NCI-H524 (cell line): ENCODE results near the gene KCTD7.
"Not testable (repeated sequence)": the region's sequence is repeated elsewhere in the genome, so short reads cannot be mapped to it uniquely, and the experiment has no call there.

ENCODE experiments used
- DNase-seq, 2 experiments: peaks; one replicate each; lab custom pipeline; 2025; lab: John Stamatoyannopoulos, UW

KCTD7 gene

DNA sequence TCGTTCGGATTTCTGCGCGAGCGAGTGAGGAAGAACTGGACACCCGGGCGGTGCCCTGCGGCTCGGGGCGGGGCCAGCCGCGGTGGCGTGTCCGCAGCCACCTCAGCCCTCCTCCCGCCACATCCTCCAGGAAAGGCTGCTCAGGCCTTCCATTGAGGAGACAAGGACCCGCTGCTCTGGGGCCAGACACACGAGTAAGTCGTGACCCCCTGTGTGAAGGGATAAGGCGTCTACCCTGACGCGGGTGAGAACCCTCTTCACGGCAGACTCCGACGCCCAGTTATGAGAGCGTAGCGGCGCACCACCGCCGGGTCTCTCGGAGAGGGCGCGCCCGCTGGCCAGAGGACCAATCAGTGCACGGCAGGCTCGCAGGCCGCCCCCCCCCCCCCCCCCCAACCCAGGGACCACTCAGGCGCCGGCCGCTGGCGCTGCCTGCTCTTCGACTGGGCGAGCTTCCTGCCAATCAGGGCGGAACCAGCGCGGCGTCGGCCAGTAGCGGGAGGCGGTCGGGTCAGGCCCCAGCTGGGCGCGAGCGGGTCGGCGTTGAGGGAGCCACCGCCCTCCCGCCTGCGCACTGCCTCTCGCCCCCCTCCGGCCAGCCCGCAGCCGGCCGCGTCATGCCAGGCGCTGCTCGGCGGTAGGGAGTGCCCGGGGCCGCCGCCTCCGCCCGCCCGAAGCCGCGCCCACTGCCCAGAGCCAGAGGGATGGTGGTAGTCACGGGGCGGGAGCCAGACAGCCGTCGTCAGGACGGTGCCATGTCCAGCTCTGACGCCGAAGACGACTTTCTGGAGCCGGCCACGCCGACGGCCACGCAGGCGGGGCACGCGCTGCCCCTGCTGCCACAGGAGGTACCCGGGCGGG is at the start of gene KCTD7:
Gene KCTD7, plus strand, starts transcription at position 521 of the 861 bp plus-strand sequence. Its CDS starts 184 bp downstream, at position 705.
- DNase-seq: peak; percentile 75 to 92

DNA sequence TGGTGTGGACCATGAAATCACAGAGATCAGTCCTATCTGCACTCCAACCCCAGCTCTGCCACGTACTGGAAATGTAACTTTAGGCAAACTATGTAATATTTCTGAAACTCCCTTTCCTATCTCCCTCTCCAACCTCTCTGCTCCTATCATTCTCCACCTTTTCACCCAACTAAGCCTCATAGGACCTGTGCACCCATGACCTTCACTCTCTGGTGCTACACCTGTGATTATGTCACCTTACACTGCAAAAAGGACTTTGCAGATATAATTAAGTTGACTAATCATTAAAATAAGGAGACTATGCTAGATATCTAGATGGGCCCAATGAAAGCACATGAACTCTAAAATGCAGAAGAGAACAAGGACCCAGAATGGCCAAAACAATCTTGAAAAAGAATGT is 48.3 kb upstream of the KCTD7 start:
- not testable (repeated sequence) for DNase-seq

DNA sequence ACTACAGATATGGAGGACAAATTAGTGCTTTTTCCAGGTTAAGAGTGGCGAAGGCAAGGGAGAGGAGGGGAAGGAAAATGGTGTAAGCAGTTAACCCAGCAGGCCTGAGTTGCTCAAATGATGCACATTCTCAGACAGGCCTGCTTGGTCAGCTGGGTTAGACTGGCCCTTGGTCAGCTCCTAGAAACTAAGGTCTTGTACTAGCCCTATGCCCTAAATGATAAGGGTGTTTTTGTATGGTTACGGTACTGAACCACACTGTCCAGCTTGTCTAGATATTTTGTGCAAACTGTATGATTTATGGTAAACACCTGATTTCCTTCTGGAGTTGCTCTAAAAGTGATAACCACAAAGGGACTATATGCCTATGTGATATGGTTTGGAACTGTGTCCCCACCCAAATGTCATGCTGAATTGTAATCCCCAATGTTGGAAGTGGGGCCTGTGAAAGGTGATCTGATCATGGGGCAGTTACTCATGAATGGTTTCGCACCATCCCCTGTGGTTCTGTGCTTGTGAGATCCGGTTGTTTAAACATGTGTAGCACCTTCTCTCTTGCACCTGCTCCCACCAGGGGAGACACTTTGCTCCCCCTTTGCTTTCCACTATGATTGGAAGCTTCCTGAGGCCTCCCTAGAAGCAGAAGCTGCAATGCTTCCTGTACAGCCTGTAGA is 45.7 kb upstream of the KCTD7 start:
- DNase-seq: not testable (repeated sequence)

DNA sequence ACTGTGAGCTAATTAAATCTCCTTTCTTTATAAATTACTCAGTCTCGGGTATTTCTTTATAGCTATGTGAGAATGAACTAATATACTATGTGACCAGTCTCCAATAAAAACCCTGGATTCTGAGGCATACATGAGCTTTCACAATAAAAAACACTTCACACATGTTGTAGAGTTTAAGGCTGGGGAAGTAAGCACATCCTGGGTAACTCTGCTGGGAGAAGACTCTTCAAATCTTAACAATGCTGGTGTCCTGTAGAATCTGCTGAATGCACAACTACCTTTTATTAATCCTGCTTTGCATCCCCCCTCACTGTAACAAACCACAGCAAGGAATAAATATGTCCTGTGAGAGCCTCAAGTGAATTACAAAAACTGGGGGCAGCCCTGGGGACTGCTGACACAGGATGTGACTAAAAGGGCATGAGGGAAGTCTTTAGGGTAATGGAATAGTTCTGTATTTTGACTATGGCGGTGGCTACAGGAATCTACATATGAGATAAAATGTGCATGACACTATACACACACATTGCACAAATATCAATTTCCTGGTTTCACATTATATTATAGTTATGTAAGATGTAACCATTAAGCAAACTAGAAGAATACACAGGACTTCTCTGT is 45.1 kb upstream of the KCTD7 start:
- no peak for DNase-seq

DNA sequence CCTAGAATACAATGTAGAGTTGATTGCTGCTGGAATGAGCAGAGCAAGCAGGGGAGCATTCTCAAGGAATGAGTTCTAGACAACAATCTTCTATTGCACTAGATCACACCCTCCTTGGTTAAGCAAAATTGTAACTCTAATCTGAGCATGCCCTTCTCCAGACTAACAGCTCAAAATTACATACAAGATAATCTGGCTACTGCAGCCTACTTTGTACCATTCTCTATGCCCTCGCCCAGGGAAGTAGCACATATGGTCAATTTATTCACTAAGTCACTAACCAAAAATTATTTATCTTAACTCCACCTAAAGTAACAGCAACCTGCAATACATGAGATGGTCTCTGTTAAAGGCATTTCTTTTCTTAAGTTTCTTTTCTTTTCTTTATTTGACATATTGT is 42.5 kb upstream of the KCTD7 start:
- DNase-seq: no peak

DNA sequence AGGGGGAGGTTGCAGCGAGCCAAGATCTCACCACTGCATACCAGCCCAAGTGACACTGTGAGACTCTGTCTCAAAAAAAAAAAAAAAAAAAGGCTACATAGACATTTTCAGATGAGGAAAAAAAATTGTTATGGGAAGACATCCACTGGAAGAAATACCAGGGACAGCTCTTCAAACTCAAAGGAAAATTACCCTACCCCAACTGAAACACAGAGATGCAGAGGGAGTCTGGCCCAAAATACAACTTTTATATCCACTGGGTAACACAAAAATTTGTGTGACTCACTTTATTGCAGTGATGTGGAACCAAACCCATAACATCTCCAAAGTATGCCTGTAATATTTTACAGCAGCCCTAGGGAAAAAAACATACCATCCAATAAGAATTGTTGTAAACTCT is 40.5 kb upstream of the KCTD7 start:
- DNase-seq: not testable (repeated sequence)

DNA sequence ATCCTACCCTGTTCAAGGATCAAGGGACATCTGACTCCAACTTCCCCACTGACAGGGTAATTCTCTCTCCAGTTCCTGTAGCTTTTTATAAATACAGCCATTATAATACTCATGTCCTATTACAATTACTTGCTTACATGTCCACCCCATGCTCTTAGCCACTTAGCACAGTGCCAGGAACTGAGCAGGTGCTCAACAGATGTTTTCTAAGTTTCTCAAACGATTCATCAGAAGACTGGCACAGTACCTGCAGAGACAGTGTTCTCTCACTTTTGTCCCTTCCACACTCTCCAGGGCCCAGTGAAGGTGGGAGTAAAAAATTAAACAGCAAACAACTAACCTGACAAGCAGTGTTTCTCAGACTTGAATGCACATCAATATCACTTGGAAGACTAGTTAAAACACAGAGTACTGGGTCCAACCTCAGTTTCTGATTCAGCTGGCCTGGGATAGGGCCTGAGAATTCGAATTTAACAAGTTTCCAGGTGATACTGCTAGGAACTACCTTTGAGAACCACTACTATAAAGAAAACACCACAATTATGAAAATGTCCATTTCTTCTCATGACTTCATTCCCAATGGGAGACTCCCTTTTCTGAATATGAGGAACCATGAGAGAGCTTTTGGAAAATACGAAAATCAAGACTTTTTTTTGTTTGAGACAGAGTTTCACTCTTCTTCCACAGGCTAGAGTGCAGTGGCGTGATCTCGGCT is 39.7 kb upstream of the KCTD7 start:
- not testable (repeated sequence) for DNase-seq

DNA sequence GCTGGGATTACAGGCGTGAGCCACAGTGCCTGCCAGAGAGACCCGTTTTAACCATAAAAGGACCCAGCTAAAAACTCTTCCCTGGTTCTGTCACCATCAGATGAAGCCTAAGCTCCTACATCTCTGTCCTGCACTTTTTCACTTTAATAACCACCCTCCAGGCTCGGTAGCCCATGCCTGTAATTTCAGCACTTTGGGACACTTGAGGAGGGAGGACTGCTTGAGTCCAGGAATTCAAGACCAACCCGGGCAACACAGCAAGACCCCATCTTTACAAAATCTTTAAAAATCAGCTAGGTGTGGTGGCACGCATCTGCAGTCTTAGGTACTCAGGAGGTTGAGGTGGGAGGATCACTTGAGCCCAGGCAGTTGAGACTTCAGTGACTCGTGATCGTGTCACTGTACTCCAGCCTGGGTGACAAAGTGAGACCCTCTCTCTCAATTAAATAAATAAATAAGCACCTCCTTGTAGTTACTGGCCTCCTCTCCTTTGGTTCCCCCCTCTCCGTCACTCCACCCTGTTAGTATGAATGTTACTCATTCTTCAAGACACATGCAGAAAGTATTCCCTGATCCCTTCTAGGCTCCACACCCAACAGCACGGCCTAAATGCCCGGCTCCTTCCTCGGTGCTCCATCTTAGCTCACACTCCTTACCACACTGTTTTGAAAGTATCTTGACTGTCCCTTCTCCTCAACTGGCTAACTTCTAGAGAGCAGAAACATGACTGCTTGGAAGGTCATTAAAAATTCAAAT is 38.2 kb upstream of the KCTD7 start:
- DNase-seq: not testable (repeated sequence)

DNA sequence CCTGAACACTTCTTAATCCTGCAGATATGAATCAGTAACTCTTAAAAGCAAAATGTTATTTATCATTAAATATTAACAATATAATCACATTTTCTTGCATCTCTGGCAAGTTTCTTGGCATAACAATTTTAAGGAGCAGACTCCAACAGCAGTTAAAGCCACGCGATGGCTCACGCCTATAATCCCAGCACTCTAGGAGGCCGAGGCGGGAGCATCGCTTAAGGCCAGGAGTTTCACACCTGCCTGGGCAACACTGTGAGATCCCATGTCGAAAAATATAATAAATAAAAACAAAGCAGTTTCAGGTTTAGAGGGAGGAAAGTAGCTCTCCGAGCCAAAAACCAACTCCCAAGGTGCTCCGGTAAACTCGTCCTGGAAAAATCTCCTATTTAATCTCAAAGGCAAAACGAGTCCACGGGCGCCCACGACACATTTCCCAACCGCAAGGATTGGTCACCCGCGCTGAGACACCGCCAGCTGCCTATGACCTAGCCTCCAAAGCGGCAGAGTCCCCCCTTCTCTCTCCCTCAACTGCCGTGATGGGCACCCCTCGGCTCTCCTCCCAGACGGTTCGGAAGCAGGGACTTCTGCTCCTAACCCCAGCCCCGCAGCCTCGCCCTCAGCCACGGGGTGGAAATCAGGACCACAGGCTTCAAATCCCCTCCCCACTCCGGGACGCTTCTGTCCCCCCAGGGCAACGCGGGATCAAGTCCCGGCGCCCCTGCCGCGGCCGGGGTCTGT is 37.5 kb upstream of the KCTD7 start:
- DNase-seq: not testable (repeated sequence)

DNA sequence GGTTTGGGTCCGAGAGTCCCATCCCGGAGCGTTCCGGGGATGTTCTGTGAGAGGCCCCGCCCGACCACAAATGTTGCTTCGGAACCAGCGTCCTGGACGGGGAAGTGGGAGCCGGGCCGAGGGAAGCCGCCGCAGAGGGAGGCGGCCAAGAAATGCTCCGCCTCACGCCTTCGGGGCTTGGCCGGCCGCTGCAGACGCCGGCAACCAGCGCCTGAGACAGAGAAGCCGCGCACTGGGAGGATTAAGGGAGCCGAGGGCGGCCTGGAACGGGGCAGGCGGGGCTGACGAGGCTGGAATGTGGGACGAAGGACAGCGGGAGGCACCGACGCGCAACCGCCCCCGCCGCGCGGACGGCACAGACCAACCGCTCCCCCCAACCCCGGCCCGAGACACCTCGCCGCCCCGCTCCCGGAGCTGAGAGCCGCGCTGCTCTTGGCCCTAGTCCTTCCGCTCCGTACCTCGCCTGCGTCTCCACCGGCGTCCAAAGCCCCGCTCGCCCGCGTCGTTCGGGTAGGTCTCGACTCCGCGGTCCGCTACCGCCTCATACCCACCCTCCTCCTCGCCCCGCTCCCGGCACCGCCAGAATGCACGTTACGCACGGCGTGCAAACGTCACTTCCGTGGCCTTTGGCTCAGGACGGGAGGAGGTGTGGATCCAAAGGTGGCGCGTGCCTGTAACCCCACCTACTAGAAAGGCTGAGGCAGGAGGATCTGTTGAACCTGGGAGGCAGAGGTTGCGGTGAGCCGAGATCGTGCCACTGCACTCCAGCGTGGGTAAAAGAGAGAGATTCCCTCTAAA is 36.7 kb upstream of the KCTD7 start:
- DNase-seq: peak; percentile 74 to 83

DNA sequence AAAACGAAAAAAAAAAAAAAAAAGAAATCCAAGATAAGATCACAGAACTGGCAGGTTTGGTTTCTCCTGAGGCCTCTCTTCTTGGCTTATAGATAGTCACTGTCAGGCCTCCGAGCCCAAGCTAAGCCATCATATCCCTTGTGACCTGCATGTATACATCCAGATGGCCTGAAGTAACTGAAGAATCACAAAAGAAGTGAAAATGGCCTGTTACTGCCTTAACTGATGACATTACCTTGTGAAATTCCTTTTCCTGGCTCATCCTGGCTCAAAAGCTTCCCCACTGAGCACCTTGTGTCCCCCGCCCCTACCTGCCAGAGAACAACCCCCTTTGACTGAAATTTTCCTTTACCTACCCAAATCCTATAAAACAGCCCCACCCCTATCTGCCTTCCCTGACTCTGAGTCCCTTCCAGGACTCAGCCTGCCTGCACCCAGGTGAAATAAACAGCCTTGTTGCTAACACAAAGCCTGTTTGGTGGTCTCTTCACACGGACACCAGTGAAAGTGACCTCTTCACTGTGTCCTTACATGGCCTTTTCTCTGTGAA is 36.0 kb upstream of the KCTD7 start:
- not testable (repeated sequence) for DNase-seq

DNA sequence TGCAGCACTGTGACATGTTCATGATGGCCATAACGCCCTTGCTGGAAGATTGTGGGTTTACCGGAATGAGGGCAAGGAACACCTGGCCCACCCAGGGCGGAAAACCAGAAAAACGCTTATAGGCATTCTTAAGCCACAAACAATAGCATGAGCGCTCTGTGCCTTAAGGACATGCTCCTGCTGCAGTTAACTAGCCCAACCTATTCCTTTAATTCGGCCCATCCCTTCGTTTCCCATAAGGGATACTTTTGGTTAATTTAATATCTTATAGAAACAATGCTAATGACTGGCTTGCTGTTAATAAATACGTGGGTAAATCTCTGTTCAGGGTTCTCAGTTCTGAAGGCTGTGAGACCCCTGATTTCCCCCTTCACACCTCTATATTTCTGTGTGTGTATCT is 34.6 kb upstream of the KCTD7 start:
- DNase-seq: not testable (repeated sequence)

DNA sequence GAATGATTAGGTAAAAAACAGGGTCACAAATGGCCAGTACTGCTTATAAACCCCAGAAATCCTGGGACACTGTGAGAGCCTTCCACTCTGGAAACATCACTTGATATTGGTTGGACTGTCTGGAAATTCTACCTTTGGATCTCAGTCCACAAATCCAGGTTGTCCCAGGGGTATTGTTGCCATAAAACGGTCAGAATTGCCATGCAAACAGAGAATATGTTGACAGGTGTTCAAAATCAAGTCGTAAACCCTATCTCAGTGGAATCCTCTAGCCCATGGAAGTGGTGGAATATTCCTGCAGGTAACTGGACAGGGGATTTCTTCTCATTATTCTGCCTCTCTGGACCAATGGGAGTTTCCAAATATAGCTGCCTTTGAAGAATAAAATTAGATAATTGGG is 31.2 kb upstream of the KCTD7 start:
- DNase-seq: no peak

DNA sequence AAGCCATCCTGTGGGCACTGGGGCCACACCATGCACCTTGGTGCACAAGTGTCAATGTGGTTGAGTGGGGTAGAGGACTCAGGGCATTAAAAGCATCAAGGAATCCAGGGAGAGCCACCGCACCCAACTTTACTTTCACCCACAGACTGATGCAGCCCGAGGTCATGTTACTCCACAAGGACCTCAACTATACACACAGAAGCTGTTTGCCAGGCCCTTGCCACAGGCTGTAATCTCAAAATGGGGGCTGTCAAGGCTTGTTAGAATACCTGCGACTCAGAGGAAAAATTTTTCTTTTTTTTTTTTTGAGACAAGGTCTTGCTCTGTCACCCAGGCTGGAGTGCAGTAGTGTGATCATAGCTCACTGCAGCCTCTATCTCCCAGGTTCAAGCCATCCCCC is 26.5 kb upstream of the KCTD7 start:
- DNase-seq: no peak

DNA sequence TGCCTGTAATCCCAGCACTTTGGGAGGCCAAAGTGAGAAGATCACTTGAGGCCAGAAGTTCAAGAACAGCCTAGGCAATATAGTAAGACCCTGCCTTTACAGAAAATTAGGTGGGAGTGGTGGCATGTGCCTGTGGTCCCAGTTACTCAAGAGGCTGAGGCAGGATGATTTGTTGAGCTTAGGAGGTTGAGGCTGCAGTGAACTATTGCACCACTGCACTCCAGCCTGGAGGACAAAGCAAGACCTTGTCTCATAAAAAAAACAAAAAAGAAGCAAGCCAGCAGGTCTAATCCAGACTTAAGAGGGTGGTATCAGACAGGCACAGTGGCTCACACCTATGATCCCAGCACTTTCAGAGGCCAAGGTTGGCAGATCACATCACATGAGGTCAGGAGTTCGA is 24.5 kb upstream of the KCTD7 start:
- no peak for DNase-seq

DNA sequence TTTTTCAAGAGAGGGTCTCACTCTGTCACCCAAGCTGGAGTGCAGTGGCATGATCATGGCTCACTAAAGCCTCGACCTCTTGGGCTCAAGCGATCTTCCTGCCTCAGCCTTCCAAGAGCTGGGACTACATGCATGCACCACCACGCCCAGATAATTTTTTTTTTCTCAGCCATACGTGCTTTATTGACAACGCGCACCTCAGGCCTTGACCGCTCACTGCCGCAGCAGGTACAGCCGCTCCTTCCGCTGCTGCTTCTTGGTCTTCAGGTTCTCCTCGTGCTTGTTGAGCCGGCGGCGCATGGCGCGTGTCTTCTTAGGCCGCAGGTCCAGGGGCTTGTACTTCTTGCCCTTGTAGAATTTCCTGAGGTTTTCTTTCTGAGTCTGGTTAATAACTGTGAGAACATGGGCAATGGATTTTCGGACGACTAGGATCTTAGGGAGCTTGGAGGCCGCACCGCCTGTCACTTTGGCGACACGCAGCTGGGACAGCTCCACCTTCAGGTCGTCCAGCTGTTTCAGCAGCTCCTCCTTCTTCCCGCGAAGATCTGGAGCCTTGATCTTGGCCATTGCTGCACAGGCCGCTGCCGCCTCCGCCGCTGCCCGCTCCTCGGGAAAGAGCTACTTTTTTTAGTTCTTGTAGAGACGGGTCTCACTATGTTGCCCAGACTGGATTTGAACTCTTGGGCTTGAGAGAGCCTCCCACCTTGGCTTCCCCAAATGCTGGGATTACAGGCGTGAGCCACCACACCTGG is 22.0 kb upstream of the KCTD7 start:
- not testable (repeated sequence) for DNase-seq

DNA sequence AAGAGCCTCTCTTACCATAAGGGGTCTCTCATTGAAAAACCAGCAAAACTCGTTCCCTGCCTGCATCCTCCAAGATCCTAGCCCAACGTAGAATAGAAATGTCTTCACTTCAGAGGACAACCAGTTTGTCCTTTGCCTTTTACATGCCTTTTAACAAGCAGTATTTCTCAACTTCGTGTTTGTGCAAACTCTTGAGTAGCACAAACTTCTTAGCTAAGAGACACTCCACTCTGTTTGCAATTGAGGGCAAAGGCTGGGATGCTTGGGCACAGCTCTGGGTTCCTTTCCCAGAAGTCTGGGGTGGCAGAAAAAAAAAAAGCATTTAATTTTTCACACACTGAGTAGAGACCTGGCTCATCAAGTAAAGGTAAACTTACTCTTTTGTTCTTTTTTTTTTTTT is 19.5 kb upstream of the KCTD7 start:
- DNase-seq: no peak

DNA sequence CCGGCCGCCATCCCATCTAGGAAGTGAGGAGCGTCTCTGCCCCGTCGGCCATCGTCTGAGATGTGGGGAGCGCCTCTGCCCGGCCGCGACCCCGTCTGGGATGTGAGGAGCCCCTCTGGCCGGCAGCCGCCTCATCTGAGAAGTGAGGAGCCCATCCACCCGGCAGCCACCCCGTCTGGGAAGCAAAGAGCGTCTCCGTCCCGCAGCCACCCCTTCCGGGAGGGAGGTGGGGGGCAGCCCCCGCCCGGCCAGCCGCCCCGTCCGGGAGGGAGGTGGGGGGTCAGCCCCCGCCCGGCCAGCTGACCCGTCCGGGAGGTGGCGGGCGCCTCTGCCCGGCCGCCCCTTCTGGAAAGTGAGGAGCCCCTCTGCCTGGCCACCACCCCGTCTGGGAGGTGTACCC is 14.1 kb upstream of the KCTD7 start:
- not testable (repeated sequence) for DNase-seq

DNA sequence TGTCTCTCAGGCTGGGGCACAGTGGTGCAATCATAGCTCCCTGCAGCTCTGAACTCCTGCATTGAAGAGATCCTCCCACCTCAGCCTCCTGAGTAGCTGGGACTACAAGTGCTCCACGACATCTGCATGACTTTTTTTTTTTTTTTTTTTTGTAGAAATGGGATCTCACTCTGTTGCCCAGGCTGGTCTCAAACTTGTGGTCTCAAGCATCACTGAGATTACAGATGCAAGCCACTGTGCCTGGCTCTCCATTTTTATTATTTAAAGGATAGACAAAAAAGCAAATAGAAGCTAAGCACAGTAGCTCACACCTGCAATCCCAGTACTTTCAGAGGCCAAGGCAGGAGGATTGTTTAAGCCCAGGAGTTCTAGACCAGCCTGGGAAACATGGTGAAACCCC is 13.0 kb upstream of the KCTD7 start:
- DNase-seq: no peak
